HG03175 (cell line): ENCODE data around the gene UNC45A.
A peak's percentile ranks its signal among the peaks of the same experiment; 100 is the strongest.

Experiments used
- ATAC-seq: cut with Tn5 transposase; IDR thresholded peaks from one replicate; pipeline ENCODE4 v1.9.1; 2021; ENCODE audit warnings: mild to moderate bottlenecking, moderate library complexity; ENCODE audit not compliant: unreplicated experiment

Gene UNC45A

DNA sequence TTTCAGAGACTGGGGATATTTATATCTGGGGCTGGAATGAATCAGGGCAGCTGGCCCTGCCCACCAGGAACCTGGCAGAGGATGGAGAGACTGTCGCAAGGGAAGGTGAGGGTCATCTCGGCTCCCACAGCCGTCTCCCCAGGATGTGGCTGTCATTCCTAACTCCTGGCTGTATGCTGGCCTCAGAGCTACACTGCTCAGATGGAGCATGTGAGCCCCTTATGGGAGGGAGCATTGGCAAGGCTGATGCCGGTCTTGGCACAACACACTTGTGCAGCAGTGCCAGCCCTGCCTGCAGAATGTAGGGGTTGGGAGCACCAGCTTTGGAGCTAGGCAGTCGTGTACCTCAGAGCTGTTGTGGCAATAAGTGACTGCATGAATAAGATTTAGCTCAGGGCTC, 24.8 kb downstream of the UNC45A start:
- no peak for ATAC-seq

DNA sequence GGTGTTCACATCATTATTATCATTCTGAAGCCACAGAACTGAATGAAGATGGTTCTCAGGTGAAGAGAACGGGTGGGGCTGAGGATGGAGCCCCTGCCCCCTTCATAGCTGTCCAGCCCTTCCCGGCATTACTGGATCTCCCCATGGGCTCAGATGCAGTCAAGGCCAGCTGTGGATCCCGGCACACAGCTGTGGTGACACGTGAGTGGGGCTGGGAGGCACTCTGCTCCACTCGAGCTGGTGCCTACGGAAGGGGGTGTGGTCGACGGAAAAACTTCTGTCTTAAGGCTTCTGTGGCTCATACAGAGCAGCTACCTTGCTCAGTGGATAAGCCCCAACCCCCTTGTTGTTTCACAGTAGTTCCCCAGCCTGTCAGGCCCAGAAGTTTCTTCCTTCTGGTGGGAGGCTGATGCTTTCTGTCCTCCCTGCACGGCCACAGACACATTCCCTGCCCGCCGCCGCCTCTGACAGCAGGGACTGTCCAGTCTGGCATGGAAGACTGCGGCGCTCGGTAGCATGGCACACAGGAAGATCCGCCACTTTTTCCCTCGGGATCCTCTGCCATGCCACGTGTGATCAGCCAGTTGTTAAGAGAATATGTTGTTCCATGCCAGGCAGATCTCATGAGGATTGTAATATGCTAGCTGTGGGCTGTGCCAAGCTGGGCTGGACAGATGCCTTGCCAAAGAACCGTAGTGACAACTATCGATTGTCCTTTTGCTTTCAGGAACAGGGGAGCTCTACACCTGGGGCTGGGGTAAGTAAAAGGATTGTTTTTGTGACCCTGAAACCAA, 25.4 kb downstream of the UNC45A start:
- ATAC-seq, result no peak

DNA sequence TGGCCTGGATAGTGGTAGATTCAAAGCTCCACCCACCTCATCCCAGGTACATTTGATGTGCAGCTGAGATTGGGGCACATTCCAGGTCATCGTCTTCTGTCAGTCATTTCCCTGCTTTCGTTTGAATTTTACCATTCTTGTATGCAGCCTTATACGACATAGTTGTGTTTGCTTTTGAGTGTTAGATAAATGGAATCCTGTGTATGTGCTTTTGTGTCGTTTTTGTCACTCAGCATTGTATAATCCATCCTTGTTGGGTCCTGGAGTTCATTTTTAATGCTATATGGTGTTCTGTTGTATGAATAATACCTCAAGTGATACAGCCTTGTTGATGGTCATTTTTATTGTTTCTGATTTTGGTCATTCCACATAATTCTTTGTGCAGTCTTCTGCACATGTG, 26.9 kb downstream of the UNC45A start:
- ATAC-seq, result no peak

DNA sequence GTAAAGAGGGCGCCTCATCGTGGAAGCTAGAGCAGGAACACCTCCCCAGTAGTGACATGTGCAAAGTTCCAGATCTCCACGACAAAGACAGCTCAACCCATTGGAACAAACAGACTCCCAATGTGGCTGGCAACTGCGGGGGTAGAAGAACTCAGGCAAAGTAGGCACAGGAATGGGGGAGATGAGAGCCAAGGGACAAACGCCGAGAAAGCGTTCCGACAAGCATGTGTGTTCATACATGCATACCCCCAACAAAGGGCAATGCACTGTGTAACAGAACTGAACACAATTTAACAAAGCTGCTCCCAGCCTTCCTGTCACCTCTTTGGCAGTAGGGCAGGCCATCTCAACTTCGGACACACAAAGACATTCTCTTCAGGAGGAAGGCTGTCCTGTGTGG, 31.2 kb downstream of the UNC45A start:
- ATAC-seq, result no peak

DNA sequence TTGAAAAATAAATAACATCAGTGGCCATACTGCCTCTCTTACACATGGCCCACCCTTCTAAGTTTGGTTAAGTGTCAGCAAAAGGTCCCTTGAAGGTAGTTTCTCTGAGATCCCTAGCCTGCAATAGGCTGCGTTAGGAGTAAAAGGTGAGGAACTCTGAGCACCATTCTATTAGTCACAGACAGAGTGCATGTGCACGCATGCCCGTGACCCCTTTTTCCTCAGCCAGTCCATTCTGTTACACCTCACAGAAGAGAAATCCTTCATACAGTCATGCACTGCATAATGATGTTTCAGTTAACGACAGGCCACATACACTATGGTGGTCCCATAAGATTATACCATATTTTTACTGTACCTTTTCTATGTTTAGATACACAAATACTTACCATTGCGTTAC, 32.1 kb downstream of the UNC45A start:
- no peak for ATAC-seq

DNA sequence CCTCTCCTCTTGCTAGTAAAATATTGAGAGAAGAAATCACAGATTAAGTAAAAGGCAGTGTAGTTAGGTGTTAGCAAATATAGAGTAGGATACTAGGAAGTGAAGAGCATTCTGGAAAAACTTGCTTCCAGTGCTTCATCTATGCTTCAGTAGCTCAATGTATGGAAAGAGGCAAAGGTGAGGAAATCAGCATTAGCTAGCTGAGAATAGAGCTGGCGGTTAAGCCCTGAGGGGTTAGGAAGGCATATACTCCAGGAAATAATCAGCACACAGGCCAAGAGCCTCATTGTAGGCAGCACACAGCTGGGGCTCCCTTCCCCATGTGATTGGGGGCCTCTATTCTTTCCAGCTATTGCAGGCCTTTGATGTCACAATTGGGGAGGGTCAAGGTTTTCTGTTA, 33.3 kb downstream of the UNC45A start:
- no peak for ATAC-seq

DNA sequence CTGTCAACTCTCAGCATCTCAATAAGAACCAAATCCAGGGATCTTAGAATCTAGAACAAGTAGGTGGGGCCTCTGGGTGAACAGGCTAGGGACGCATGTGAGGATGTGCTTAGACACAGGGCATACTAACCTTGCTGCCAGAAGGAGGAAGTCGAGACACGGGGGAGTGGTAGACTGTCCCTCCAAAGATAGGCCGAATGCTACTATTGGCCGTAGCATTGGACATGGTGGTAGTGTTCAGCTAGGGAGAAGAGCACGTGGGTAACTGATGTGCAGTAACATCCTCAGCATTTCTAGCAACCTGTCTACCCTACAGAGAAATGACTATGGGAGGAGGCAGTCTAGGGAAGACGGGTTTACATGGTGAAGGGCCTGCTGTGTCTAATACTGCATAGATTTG, 35.2 kb downstream of the UNC45A start:
- ATAC-seq, result no peak

DNA sequence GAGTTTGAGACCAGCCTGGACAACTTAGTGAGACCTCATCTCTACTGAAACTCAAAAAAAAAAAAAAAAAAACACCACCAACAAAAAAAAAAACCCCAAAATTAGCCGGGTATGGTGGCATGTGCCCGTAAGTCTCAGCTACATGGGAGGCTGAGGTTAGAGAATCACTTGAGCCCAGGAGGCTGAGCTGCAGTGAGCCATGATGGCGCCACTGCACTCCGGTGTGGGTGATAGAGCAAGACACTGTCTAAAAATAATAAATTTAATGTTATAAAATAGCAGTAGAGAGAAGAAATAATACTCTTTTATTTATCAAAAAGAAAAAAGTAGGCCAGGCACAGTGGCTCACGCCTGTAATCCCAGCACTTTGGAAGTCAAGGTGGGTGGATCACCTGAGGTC, 37.0 kb downstream of the UNC45A start:
- ATAC-seq, result no peak

DNA sequence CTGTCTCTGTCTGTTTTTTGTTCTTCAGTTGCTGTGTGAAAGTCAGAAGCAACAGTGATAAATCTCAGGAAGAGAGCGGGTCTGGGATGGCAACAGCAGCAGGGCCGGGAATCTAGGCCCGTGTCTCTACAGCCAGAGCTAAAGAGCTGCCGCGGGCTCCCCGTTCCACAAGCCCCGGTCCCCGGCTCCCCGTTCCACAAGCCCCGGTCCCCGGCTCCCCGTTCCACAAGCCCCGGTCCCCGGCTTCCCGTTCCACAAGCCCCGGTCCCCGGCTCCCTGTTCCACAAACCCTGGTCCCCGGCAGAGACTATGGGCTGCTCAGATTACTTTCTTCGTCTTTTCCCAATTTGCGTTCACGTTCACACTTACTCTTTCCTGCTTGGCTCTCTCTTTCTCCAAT, 39.1 kb downstream of the UNC45A start:
- ATAC-seq, result no peak

DNA sequence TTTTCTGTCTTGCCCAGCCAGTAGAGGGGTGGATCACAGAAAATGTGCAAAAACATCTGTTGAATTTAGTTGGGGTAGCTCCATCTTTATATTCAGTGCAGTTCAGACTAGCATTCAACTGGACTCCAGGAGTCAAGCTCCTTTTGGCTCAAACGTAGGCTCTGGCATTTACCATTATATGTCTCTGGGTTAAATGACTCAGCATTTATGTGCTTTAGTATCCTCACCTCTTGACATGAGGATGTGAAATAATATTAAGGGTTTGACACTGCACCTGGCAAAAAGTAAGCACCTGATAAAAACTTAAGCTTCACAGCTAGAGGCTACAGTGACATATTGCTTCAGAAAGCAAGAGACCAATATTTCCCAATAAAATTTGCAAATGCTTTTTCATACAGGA, 44.5 kb downstream of the UNC45A start:
- no peak for ATAC-seq

DNA sequence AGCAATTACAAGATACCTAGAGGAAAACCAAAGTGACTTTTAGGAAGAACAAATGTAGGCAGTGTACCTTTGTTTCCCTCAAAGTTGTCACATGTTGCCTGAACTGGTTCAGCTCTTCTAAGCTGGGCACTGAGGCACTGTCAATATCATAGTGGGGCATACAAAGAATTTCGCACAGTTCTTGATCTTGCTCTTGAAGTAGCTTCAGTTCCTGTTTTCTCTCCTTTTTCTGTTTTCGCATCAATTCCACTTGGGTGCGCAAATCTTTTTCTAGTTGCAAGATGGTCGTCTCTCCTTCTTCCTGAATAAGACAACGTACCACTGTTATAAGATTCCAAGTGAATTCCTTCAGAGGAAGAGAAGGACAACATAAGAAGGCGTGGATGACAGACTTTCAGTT, 46.6 kb downstream of the UNC45A start:
- peak; percentile 85 for ATAC-seq

DNA sequence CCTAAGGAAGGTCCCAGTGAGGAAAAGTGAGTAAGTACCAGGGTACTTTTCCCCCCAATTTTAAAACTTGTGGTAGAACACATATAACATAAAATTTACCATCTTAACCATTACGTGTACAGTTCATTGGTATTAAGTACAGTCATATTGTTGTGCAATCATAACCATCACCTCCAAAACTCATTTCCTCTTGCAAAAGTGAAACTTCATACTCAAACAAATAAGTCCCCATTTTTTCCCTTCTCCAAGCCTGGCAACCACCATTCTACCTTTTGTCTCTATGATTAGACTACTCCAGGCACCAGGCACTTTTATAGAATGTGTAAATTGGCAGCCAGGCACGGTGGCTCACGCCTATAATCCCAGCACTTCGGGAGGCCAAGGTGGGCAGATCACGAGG, 47.0 kb downstream of the UNC45A start:
- ATAC-seq, result peak; percentile 41

DNA sequence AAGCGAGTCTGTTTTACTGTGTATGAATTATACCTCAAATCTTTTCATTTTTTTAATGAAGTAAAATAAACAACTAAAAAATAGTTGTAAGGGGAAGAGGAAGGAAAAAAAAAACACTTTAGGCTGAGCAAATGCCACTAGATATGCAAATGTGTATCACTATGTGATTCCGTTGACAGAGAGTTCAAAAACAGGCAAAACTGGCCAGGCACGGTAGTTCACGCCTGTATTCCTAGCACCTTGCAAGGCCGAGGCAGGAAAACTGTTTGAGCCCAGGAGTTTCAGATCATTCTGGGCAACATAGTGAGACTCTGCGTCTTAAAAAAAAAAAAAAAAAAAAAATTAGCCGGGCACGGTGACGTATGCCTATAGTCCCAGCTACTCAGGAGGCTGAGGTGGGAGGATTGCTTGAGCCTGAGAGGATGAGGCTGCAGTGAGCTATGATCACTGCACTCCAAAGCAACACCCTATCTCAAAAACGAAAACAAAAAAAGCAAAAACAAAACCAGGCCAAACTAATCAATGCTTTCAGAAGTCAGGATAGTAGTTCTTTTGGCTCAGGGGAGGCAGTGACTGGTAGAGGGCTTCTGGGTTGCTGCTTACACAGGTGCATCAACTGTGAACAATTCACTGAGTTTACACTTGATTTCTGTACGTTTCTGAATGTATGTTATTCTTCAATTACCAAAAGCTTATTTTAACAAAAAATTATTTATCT, 51.9 kb downstream of the UNC45A start:
- ATAC-seq, result peak; percentile 64

DNA sequence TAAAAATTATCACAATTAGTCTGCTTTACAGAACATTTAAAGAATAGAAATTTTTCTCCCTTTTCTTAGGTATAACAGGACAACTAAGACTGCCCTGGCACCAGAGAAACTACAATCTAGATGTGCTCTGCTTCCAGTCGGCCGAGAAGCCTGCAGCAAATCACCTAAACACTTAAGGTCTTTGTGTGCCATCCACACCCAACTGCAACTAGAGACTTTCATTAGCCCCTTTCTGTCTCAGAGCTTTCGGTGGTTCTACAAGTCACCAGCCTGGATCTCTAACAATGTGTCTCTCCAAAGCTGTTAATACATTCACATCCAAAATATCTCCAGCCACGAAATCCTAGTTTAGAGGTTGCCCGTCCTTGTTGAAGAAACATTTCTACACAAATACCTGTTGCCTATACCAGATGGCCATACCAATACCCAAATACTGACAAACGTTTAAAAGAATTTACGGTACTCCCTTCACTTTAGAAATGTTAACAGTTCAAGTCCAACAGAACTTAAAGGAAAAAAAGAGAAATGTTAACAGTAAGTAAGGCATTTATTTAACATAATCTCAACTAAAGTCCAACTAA, 52.6 kb downstream of the UNC45A start:
- no peak for ATAC-seq

DNA sequence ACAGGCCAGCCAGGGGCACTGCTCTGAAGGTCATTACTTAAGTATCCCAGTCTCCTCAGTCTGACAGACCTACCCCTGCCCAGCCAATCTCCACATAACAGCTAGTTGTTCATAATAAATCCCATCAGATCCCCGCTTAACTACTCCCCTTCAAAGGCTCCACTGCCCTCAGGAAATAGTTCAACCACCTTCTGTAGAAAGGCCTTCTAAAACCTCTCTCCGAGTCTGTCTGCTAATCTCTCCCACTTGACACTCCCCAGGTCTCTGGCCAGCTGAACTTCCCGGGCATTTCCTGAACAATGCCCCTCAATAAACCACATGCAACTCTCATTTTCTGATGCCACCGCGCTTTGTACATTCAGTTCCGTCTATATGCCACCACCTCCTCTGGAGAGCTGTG, 53.2 kb downstream of the UNC45A start:
- ATAC-seq, result no peak

DNA sequence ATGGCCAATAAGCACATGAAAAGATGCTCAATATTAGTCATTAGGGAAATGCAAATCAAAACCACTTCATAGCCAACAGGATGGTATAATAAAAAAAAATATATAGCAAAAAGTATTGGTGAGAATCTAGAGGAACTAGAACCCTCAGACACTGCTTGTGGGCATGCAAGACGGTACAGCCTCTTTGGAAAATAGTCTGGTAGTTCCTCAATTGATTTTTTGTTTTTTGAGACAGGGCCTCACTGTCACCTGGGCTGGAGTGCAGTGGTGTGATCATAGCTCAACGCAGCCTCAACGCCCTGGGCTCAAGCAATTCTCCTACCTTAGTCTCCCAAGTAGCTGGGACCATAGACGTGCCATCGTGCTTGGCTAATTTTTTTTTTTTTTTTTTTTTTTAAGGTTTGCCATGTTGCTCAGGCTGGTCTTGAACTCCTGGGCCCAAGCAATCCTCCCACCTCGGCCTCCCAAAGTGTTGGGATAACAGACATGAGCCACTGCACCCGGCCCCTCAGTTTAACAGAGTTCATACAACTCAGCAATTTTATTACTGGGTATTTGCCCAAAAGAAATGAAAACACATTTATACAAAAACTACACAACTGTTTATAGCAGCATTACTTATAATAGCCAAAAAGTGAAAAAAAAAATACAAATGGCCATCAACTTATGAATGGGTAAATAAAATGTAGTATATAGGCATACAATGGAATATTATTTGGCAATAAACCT, 54.1 kb downstream of the UNC45A start:
- ATAC-seq, result no peak

DNA sequence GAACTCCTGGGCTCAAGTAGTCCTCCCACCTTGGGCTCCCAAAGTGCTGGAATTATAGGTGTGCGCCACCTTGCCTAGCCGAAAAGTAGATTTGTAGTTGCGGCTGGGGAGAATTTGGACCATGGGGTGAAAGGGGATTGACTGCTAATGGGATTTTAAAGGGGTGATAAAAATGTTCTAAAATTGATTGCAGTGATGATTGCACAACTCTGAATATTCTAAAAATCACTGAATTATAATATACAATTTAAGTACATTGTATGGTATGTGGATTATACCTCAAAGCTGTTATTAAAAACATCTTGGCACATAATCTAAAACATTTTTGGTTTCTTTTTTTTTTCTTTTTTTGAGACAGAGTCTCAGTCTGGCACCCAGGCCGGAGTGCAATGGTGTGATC, 55.4 kb downstream of the UNC45A start:
- no peak for ATAC-seq

DNA sequence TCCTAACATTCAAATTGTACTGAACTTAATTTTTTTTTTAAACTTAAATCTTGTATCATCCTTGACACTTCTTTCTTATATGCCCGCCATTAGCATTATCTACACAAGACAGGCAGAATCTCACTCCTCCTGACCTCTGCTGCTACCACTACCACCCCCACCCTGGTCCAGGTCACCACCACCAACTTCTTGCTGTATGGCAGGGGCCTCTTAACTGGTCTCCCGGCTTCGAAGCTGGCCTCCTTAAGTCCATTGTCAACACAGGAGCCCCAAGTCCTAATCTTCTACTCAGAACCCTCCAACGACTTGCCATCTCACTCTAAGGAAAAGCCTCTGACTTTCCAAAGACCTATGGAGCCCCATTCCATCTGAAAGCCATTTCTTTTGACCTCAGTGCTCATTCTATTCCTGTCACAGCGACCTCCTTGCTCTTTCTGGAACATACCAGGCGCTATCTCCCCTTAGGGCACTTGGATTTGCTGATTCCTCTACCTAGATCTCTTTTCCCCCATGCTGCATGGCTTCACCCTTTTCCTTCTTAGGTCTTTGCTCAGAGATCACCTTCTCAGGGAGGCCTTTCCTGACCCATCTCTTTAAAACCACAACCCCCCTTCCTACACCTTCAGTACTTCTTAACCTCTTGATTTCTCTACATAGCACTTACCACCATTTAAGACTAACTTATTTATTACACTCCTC, 56.7 kb downstream of the UNC45A start:
- no peak for ATAC-seq

DNA sequence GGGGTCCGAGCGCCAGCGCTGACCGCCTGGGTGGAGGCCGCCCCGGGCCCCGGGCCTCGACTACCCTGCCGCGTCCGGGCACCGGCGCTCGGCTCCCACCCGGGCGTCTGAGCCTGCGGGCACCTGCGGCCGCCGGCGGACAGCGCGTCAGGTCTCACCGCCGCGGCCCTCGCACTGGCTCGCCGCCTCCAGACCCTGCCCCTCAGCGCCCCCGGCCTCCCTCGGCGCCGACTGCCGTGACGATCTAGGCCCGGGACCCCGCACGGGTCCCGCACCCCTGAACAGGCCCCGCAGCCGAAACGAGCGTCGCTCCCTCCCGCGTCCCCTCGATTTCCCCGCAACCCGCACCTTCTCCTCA, 59.0 kb downstream of the UNC45A start:
- ATAC-seq, result peak; percentile 15

DNA sequence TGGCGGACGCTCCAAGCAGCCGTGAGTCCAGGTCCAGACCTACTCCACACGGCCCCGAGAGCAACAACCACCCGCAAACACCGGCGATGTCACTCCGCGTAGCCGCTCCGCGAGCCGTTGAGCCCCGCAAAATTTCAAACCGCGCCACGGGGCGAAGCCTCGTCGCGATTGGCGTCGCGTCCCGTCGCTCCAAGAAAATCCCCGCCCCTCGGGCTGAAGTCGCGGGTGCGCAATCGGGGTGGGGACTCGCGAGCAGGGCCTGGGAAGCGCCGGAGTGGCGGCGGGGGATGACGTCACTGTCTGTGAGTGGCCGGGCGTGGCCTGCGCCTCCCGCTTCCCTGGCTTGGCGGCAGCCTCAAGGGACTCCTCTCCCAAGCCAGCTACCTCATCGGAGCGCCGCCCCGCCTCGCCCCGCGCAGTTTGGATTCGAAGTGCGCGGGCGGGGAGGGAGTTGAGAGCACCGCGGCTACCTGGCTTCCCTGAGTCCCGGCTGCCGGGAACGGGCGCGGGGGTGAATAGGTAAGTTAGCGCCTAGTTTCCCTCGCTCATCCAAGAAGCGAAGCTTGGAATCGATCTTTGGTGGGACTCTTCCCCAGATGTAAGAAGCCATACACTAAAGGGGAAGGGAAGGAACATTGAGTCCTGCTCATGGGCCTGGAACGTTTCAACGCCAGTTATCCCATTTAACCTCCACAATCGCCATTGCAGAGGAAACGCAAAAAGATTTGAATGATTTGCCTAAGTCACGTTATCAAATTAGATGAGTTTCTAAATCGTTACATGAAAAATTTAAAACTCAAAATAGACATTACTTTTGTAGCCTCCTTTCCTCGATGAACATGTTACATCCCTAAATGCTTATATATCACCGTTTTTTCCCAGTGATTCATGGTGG, 59.6 kb downstream of the UNC45A start, which contains the start of gene PRC1:
TSS of gene PRC1 (minus strand) at position 119 of the 895 bp plus-strand sequence. CDS start at position 1, 118 bp downstream.
- peak; percentile 97 for ATAC-seq
